ENCODE measurements around the gene PSME3IP1. TPM values are rescaled to one million over a fixed set of nuclear protein-coding genes. Genes with fewer than 3 reads are reported as not detected.
"Not testable (repeated sequence)": the region's sequence is repeated elsewhere in the genome, so short reads cannot be mapped to it uniquely, and the experiment has no call there.

The PSME3IP1 gene
- total RNA-seq, 4 donors from 2014 or later = 95.7 to 185 (median 120) TPM

DNA sequence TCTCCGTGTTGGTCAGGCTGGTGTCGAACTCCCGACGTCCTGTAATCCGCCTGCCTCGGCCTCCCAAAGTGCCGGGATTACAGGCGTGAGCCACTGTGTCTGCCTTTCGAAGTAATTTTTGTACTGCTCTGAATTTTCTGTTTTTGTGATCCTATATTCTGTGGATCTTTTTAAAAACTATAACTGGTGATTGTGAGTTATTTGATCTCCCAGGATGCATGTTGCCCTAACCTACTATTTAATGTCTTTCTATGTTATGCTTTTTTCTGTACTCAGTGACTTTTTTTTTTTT lies 2.8 kb upstream of the PSME3IP1 start:
- Histone ChIP-seq H3K4me1 (peaks cover 7 to 72% (median 35%) of the 10 kb centered on the region in 4 donors), H3K27me3 (no peaks in the 10 kb centered on the region), H3K9me3 (no peaks in the 10 kb centered on the region), H3K4me3 (no peak overlapping the region), H3K36me3 (no peaks in the 10 kb centered on the region), H3K27ac (peak overlapping the region in 1 of 4 donors; percentile 97)
- 92 to 95% methylated on average over 8 to 9 of the region's 9 CpGs for WGBS, 2 donors (ENCODE audit: low coverage in 1 of 2)
- no peak for TF ChIP-seq POLR2AphosphoS5 (IDR thresholded peaks at IDR 0.05)
- TF ChIP-seq POLR2A (IDR thresholded peaks at IDR 0.05) = no peak
- TF ChIP-seq, protein P1, sequence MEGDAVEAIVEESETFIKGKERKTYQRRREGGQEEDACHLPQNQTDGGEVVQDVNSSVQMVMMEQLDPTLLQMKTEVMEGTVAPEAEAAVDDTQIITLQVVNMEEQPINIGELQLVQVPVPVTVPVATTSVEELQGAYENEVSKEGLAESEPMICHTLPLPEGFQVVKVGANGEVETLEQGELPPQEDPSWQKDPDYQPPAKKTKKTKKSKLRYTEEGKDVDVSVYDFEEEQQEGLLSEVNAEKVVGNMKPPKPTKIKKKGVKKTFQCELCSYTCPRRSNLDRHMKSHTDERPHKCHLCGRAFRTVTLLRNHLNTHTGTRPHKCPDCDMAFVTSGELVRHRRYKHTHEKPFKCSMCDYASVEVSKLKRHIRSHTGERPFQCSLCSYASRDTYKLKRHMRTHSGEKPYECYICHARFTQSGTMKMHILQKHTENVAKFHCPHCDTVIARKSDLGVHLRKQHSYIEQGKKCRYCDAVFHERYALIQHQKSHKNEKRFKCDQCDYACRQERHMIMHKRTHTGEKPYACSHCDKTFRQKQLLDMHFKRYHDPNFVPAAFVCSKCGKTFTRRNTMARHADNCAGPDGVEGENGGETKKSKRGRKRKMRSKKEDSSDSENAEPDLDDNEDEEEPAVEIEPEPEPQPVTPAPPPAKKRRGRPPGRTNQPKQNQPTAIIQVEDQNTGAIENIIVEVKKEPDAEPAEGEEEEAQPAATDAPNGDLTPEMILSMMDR (IDR thresholded peaks at IDR 0.05) = no peak
- TF ChIP-seq EP300 (IDR thresholded peaks at IDR 0.05; ENCODE audit: low read depth) = no peak
- intact Hi-C loops (cut with DNase I; ENCODE audit: low total_unique reads) (no loop called here), in situ Hi-C loops (cut with MboI; ENCODE audit: low pct_ligation_motif_present in 1 of 4, low pct_unique_long_range_greater_than_20kb in 1 of 4, low sequenced_read_pairs in 3 of 4) (no loop called here)
- DNase-seq = no peak

DNA sequence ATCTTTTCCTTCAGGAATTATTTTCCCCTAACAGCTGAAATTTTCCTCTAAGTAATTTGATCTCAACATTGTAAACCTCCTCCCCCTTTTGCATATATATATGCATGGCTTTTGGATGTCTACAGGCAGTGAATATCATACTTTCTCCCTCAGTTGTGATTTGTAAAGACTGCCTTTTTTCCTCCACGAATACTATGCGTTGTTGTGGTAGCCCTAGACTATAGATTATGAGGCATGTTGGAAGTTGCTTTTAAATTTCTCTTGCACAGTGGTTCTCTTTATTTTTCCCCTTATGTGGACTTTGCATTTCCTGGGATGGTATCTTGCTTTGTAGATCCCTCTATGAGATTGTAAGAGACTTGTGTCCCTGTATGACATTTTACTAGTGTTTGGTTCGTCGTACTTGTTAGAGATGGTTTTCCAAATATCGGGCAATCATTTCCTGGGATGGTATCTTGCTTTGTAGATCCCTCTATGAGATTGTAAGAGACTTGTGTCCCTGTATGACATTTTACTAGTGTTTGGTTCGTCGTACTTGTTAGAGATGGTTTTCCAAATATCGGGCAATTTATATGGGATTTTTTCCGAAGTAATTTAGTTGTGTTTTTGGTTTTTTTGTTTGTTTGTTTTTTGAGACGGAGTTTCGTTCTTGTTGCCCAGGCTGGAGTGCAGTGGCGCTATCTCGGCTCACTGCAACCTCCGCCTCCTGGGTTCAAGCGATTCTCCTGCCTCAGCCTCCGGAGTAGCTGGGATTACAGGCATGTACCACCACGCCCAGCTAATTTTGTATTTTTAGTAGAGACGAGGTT lies 2.3 kb upstream of the PSME3IP1 start:
- 67 to 69% methylated on average over 10 to 18 of the region's 18 CpGs for WGBS, 2 donors (ENCODE audit: low coverage in 1 of 2)
- H3K9me3 ChIP-seq; intact Hi-C loops (cut with DNase I; ENCODE audit: low total_unique reads); DNase-seq; H3K27me3 ChIP-seq; H3K36me3 ChIP-seq; in situ Hi-C loops (cut with MboI; ENCODE audit: low pct_ligation_motif_present in 1 of 4, low pct_unique_long_range_greater_than_20kb in 1 of 4, low sequenced_read_pairs in 3 of 4): not testable (repeated sequence)
- Histone ChIP-seq H3K4me1 (peaks cover 7 to 69% (median 32%) of the 10 kb centered on the region in 4 donors), H3K27ac (peak overlapping the region; percentile 95 to 98 (median 97)), H3K4me3 (peak overlapping the region in 3 of 4 donors; percentile 69 to 100 (median 94))

DNA sequence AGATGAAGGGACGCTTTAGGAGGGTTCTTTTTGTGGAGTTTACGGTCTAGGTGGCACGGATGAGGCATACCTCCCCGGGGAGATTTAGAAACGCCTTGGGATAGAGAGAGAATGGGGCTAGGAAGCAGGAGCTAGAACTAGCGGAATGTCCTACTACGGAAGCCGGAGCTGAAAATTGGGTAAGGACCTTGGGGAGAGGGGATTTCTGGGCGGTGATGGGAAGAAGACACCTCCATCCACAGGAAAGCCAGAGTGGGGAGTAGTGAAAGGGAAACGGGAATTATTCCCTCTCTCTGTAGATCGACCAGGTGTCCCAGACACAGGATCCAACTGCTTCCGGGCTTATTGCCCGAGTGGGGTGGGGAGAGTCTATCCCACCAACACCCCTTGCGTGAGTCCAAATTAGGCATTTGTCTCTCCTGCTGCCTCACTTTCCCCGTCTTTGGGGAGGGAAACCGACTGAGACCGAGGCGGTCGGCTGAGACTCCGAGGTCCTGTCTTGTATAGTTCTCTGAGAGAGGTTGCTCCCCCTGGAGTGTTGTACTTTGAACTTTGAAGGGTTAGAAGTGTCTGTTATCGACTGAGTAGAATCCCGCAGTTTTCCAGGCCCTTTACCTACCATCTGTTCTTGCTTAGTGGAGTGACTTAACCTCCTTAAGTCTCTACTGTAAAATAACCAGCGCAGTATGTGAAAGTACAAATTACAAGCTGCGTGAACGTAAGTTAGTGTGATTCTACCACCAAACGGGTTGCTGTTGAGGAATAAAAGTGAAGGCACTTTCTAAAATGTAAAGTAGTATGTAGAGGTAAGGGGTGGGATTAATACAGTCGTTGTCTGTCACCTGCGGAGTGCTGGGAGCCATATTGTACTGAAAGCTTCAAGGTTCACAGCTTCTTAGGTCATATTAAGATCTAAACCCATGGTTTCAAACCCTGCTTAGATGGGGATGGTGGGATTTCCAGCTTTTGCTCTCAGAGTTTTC lies 1.3 kb upstream of the PSME3IP1 start:
- H3K27me3 ChIP-seq = no peaks in the 10 kb centered on the region
- H3K4me1 ChIP-seq = peaks cover 7 to 59% (median 27%) of the 10 kb centered on the region in 4 donors
- intact Hi-C loops (cut with DNase I; ENCODE audit: low total_unique reads) = no loop called here
- H3K9me3 ChIP-seq = no peaks in the 10 kb centered on the region
- 2% methylated on average over 14 to 28 of the region's 28 CpGs for WGBS, 2 donors (ENCODE audit: low coverage in 1 of 2)
- H3K27ac ChIP-seq = peak overlapping the region; percentile 95 to 98 (median 97)
- in situ Hi-C loops (cut with MboI; ENCODE audit: low pct_ligation_motif_present in 1 of 4, low pct_unique_long_range_greater_than_20kb in 1 of 4, low sequenced_read_pairs in 3 of 4) = no loop called here
- H3K36me3 ChIP-seq = no peaks in the 10 kb centered on the region
- DNase-seq = peak; percentile 39
- H3K4me3 ChIP-seq = peak overlapping the region; percentile 46 to 100 (median 82)
- TF ChIP-seq POLR2AphosphoS5 (IDR thresholded peaks at IDR 0.05) (no peak), POLR2A (IDR thresholded peaks at IDR 0.05) (peak; percentile 47)

DNA sequence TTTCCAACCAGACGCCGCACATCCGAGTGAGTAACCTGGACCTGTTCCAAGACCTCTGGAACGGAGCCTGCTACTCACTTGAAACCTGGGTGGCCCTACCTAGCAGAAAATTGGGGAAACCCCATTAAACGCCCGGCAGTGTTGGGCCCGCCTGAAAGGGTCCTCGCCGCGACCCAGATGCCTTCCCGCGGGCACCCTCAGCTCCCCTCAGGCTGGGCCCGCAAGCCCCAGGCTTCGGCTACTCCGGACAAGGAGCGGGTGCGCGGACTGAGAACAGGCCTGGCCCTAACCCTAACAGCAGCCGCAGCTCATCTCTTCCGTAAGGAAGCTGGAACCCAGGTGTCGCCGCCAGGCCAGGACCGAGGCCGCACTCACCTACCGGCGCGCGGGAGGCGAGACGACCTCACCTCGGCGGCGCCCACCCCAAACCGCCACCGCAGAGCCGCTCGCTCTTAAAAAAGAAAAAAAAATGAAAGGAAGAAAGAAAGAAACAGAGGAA lies 344 bp downstream of the PSME3IP1 start:
- DNase-seq = peak; percentile 50
- in situ Hi-C loops (cut with MboI; ENCODE audit: low pct_ligation_motif_present in 1 of 4, low pct_unique_long_range_greater_than_20kb in 1 of 4, low sequenced_read_pairs in 3 of 4) (no loop called here), intact Hi-C loops (cut with DNase I; ENCODE audit: low total_unique reads) (no loop called here)
- Histone ChIP-seq H3K27ac (peak overlapping the region; percentile 97 to 99 (median 98)), H3K4me3 (peak overlapping the region; percentile 78 to 100 (median 92)), H3K36me3 (no peaks in the 10 kb centered on the region), H3K4me1 (peaks cover 7 to 43% (median 25%) of the 10 kb centered on the region in 4 donors), H3K27me3 (no peaks in the 10 kb centered on the region), H3K9me3 (no peaks in the 10 kb centered on the region)
- no peak for TF ChIP-seq EP300 (IDR thresholded peaks at IDR 0.05; ENCODE audit: low read depth)
- TF ChIP-seq POLR2A (IDR thresholded peaks at IDR 0.05) = no peak
- peak in 1 of 3 donors; percentile 4 for TF ChIP-seq POLR2AphosphoS5 (IDR thresholded peaks at IDR 0.05)
- TF ChIP-seq, protein P1 (IDR thresholded peaks at IDR 0.05) = peak in 1 of 5 experiments; percentile 20
- WGBS, 2 donors (ENCODE audit: low coverage in 1 of 2) = 1% methylated on average over 37 of the region's 37 CpGs; no CpG with 5 or more reads in 1 of the 2 donors
